Liver (tissue), 9 donors: ENCODE measurements around the gene AKT3. TPM values are rescaled to one million over a fixed set of nuclear protein-coding genes. Genes with fewer than 3 reads are reported as not detected.

Experiments used
- DNase-seq: peaks from one replicate; pipeline ENCODE4 v3.0.0-alpha.2; 2017; ENCODE audit warnings: low spot score
- H3K27ac ChIP-seq, 2 donors: one replicate each; pipeline ENCODE4 v1.7.0; 2013; ENCODE audit warnings: inconsistent platforms in 2 of 2, low read length in 2 of 2, control low read depth in 1 of 2, low read depth in 1 of 2, mild to moderate bottlenecking in 1 of 2
- H3K27me3 ChIP-seq, 4 donors: one replicate each; pipeline versions ENCODE4 v1.6.1 to v1.7.0; 2013; ENCODE audit warnings: low read length in 3 of 4, inconsistent platforms in 1 of 4, mild to moderate bottlenecking in 1 of 4, moderate library complexity in 1 of 4; ENCODE audit not compliant: control insufficient read depth in 4 of 4, insufficient read depth in 4 of 4
- H3K36me3 ChIP-seq, 4 donors: one replicate each; pipeline versions ENCODE4 v1.6.1 to v1.7.0; 2013; ENCODE audit warnings: low read length in 3 of 4, mild to moderate bottlenecking in 3 of 4, low read depth in 1 of 4, moderate library complexity in 1 of 4; ENCODE audit not compliant: control insufficient read depth in 4 of 4, insufficient read depth in 3 of 4
- H3K4me1 ChIP-seq, 4 donors: one replicate each; pipeline versions ENCODE4 v1.6.1 to v1.7.0; 2013; ENCODE audit warnings: low read length in 3 of 4, mild to moderate bottlenecking in 3 of 4, moderate library complexity in 1 of 4; ENCODE audit not compliant: control insufficient read depth in 4 of 4, insufficient read depth in 4 of 4
- H3K4me3 ChIP-seq, 3 donors: one replicate each; pipeline versions ENCODE4 v1.6.1 to v1.7.0; 2013; ENCODE audit warnings: low read length in 3 of 3, control low read depth in 1 of 3, low read depth in 1 of 3, mild to moderate bottlenecking in 1 of 3
- H3K9ac ChIP-seq, 2 donors: one replicate each; pipeline ENCODE4 v1.7.0; 2013; ENCODE audit warnings: low read length in 2 of 2, mild to moderate bottlenecking in 2 of 2, moderate library complexity in 2 of 2, control low read depth in 1 of 2, low read depth in 1 of 2
- H3K9me3 ChIP-seq, 4 donors: one replicate each; pipeline versions ENCODE4 v1.6.1 to v1.7.0; 2013; ENCODE audit warnings: low read length in 3 of 4; ENCODE audit not compliant: control insufficient read depth in 4 of 4
- EGR1 ChIP-seq, 2 donors: IDR thresholded peaks; 2 replicates each; pipeline ENCODE4 v1.6.1; 2016 to 2018; ENCODE audit warnings: antibody characterized with exemption in 2 of 2, low read depth in 2 of 2
- FOXA1 ChIP-seq: IDR thresholded peaks from 2 replicates; pipeline ENCODE4 v1.6.1; 2016; ENCODE audit warnings: antibody characterized with exemption
- FOXA2 ChIP-seq: IDR thresholded peaks from 2 replicates; pipeline ENCODE4 v1.6.1; 2016; ENCODE audit warnings: antibody characterized with exemption
- GABPA ChIP-seq, 2 donors: IDR thresholded peaks in 1 of 2; conservative IDR thresholded peaks in 1 of 2; 2 replicates each; pipeline ENCODE4 v1.6.1; 2016; ENCODE audit warnings: antibody characterized with exemption in 2 of 2, mild to moderate bottlenecking in 1 of 2, moderate library complexity in 1 of 2
- HNF4A ChIP-seq, 2 donors: conservative IDR thresholded peaks; 2 replicates each; pipeline ENCODE4 v1.6.1; 2016; ENCODE audit warnings: antibody characterized with exemption in 2 of 2, mild to moderate bottlenecking in 2 of 2
- HNF4G ChIP-seq: IDR thresholded peaks from 2 replicates; pipeline ENCODE4 v1.6.1; 2016; ENCODE audit warnings: antibody characterized with exemption
- JUND ChIP-seq, 2 donors: IDR thresholded peaks; 2 replicates each; pipeline ENCODE4 v1.6.1; 2016; ENCODE audit warnings: antibody characterized with exemption in 2 of 2
- NR2F2 ChIP-seq: IDR thresholded peaks from 2 replicates; pipeline ENCODE4 v1.6.1; 2016; ENCODE audit warnings: antibody characterized with exemption
- RAD21 ChIP-seq, 2 donors: IDR thresholded peaks; 2 replicates each; pipeline ENCODE4 v1.6.1; 2016; ENCODE audit warnings: antibody characterized with exemption in 2 of 2, mild to moderate bottlenecking in 2 of 2
- RXRA ChIP-seq, 2 donors: IDR thresholded peaks; 2 replicates each; pipeline ENCODE4 v1.6.1; 2017 to 2018; ENCODE audit warnings: antibody characterized with exemption in 2 of 2, mild to moderate bottlenecking in 1 of 2
- SP1 ChIP-seq: IDR thresholded peaks from 2 replicates; pipeline ENCODE4 v1.6.1; 2018; ENCODE audit warnings: antibody characterized with exemption, mild to moderate bottlenecking
- TAF1 ChIP-seq: conservative IDR thresholded peaks from 2 replicates; pipeline ENCODE4 v1.6.1; 2016; ENCODE audit warnings: antibody characterized with exemption, mild to moderate bottlenecking
- YY1 ChIP-seq: IDR thresholded peaks from 2 replicates; pipeline ENCODE4 v1.6.1; 2016; ENCODE audit warnings: antibody characterized with exemption, mild to moderate bottlenecking
- WGBS: extraction: QIAGEN DNeasy Blood & Tissue Kit; methylation state at CpG from one replicate; pipeline ENCODE4 v1.1.7; 2013; 5-methylcytosine and 5-hydroxymethylcytosine counted together
- polyA plus RNA-seq, 2 donors: library from polyadenylated mRNA; stranded (reverse) in 1 of 2; unstranded in 1 of 2; fragments of 200-250 nt in 1 of 2; fragments of >200 nt in 1 of 2; fragmentation: Nextera tagmentation in 1 of 2; extraction: Ambion mirVana in 1 of 2; gene quantifications; one replicate each; pipeline versions ENCODE4 v1.2.1 to v1.2.3, GENCODE V29; 2013 to 2015
- total RNA-seq, 2 donors: library from RNA; depleted of rRNA; stranded (reverse); fragments of >200 nt; gene quantifications; one replicate each; pipeline ENCODE4 v1.2.3, GENCODE V29; 2014
- TF ChIP-seq, protein P1 (sequence below): fragments of 150-350 bp; IDR thresholded peaks from 2 replicates; pipeline ENCODE4 v1.5.1; 2017; ENCODE audit warnings: improper control_type of control experiment, low read depth, low read length; ENCODE audit not compliant: missing input control
- TF ChIP-seq, protein P2 (sequence below): IDR thresholded peaks from 2 replicates; pipeline ENCODE4 v1.6.1; 2016; ENCODE audit warnings: antibody characterized with exemption, mild to moderate bottlenecking
- TF ChIP-seq, protein P3 (sequence below): IDR thresholded peaks from 2 replicates; pipeline ENCODE4 v1.6.1; 2016; ENCODE audit warnings: antibody characterized with exemption
- TF ChIP-seq, protein P4 (sequence below): IDR thresholded peaks from 2 replicates; pipeline ENCODE4 v1.6.1; 2016; ENCODE audit warnings: antibody characterized with exemption
- TF ChIP-seq, protein P5 (sequence below): IDR thresholded peaks from 2 replicates; pipeline ENCODE4 v1.6.1; 2016; ENCODE audit warnings: antibody characterized with exemption
- donor health status: healthy.
- donor health status: healthy.
- donor health status: healthy.
- donor health status: healthy.
- donor health status: healthy.

Gene AKT3
- total and polyA plus RNA-seq, 4 donors: 1.7 to 7.6 (median 2.8) TPM

DNA sequence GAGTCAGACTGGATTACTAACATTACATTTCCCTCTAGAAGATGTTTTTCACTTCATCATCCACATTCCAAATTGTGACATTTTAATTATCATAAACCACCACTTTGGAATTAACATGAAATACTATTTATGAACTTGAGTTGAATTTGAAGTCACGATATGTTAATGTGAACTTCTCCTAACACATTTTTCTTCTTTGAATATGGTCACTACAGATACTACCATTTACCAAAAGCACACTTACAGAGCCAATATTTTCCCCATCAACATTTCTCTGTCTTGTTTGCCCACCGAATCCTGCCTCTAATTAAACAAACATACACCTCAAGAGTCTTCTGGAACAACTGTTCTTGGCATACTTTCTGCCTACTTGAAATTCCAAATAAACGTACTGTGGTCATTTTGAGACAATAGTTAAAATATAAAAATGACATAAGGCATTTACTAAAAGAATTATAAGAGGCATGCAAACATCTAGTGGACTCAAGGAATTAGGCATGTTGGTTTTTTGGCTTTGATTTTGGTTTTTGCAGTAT is 177.4 kb downstream of the AKT3 start:
- DNase-seq: no peak
- no peak overlapping the region for H3K9ac ChIP-seq
- no peaks in the 10 kb centered on the region for H3K27me3 ChIP-seq
- TF ChIP-seq FOXA2: no peak
- TF ChIP-seq, protein P1, sequence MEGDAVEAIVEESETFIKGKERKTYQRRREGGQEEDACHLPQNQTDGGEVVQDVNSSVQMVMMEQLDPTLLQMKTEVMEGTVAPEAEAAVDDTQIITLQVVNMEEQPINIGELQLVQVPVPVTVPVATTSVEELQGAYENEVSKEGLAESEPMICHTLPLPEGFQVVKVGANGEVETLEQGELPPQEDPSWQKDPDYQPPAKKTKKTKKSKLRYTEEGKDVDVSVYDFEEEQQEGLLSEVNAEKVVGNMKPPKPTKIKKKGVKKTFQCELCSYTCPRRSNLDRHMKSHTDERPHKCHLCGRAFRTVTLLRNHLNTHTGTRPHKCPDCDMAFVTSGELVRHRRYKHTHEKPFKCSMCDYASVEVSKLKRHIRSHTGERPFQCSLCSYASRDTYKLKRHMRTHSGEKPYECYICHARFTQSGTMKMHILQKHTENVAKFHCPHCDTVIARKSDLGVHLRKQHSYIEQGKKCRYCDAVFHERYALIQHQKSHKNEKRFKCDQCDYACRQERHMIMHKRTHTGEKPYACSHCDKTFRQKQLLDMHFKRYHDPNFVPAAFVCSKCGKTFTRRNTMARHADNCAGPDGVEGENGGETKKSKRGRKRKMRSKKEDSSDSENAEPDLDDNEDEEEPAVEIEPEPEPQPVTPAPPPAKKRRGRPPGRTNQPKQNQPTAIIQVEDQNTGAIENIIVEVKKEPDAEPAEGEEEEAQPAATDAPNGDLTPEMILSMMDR: no peak
- no peak for TF ChIP-seq SP1
- TF ChIP-seq NR2F2: no peak
- TF ChIP-seq, protein P2, sequence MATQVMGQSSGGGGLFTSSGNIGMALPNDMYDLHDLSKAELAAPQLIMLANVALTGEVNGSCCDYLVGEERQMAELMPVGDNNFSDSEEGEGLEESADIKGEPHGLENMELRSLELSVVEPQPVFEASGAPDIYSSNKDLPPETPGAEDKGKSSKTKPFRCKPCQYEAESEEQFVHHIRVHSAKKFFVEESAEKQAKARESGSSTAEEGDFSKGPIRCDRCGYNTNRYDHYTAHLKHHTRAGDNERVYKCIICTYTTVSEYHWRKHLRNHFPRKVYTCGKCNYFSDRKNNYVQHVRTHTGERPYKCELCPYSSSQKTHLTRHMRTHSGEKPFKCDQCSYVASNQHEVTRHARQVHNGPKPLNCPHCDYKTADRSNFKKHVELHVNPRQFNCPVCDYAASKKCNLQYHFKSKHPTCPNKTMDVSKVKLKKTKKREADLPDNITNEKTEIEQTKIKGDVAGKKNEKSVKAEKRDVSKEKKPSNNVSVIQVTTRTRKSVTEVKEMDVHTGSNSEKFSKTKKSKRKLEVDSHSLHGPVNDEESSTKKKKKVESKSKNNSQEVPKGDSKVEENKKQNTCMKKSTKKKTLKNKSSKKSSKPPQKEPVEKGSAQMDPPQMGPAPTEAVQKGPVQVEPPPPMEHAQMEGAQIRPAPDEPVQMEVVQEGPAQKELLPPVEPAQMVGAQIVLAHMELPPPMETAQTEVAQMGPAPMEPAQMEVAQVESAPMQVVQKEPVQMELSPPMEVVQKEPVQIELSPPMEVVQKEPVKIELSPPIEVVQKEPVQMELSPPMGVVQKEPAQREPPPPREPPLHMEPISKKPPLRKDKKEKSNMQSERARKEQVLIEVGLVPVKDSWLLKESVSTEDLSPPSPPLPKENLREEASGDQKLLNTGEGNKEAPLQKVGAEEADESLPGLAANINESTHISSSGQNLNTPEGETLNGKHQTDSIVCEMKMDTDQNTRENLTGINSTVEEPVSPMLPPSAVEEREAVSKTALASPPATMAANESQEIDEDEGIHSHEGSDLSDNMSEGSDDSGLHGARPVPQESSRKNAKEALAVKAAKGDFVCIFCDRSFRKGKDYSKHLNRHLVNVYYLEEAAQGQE: no peak
- TF ChIP-seq JUND (IDR thresholded peaks at IDR 0.05): no peak
- no peak for TF ChIP-seq TAF1
- no peak for TF ChIP-seq HNF4A (conservative IDR thresholded peaks at IDR 0.05)
- TF ChIP-seq, protein P3, sequence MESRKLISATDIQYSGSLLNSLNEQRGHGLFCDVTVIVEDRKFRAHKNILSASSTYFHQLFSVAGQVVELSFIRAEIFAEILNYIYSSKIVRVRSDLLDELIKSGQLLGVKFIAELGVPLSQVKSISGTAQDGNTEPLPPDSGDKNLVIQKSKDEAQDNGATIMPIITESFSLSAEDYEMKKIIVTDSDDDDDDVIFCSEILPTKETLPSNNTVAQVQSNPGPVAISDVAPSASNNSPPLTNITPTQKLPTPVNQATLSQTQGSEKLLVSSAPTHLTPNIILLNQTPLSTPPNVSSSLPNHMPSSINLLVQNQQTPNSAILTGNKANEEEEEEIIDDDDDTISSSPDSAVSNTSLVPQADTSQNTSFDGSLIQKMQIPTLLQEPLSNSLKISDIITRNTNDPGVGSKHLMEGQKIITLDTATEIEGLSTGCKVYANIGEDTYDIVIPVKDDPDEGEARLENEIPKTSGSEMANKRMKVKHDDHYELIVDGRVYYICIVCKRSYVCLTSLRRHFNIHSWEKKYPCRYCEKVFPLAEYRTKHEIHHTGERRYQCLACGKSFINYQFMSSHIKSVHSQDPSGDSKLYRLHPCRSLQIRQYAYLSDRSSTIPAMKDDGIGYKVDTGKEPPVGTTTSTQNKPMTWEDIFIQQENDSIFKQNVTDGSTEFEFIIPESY: no peak
- no peak for TF ChIP-seq FOXA1
- no peak for TF ChIP-seq GABPA (IDR thresholded peaks at IDR 0.05 in 1 of 2, conservative IDR thresholded peaks at IDR 0.05 in 1 of 2)
- TF ChIP-seq, protein P4, sequence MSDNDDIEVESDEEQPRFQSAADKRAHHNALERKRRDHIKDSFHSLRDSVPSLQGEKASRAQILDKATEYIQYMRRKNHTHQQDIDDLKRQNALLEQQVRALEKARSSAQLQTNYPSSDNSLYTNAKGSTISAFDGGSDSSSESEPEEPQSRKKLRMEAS: no peak
- TF ChIP-seq HNF4G: no peak
- no peak for TF ChIP-seq EGR1 (IDR thresholded peaks at IDR 0.05; ENCODE audit: low read depth in 2 of 2)
- no peak for TF ChIP-seq RXRA (IDR thresholded peaks at IDR 0.05)
- TF ChIP-seq RAD21 (IDR thresholded peaks at IDR 0.05): no peak
- no peak for TF ChIP-seq YY1
- TF ChIP-seq, protein P5, sequence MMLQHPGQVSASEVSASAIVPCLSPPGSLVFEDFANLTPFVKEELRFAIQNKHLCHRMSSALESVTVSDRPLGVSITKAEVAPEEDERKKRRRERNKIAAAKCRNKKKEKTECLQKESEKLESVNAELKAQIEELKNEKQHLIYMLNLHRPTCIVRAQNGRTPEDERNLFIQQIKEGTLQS: no peak
- H3K4me3 ChIP-seq: no peak overlapping the region
- no peaks in the 10 kb centered on the region for H3K4me1 ChIP-seq
- 85% methylated on average over 3 of the region's 3 CpGs for WGBS
- no peak overlapping the region for H3K27ac ChIP-seq
- no peaks in the 10 kb centered on the region for H3K36me3 ChIP-seq
- H3K9me3 ChIP-seq: no peaks in the 10 kb centered on the region
